Breast epithelium (tissue), 3 donors: ENCODE data around the gene KLC3.

Experiments
- CTCF ChIP-seq, 3 donors: fragments of 450-650 bp; IDR thresholded peaks; one replicate each; pipeline ENCODE4 v1.5.1; 2016 to 2017; ENCODE audit warnings: antibody characterized with exemption in 3 of 3, mild to moderate bottlenecking in 3 of 3, moderate library complexity in 3 of 3
- POLR2A ChIP-seq: fragments of 450-650 bp; IDR thresholded peaks from one replicate; pipeline ENCODE4 v1.6.1; 2016; ENCODE audit warnings: antibody characterized with exemption, mild to moderate bottlenecking, moderate library complexity
- POLR2AphosphoS5 ChIP-seq, 3 donors: sonication (generic); formaldehyde crosslinking; IDR thresholded peaks; one replicate each; pipeline ENCODE4 v1.6.1; 2017; ENCODE audit warnings: antibody characterized with exemption in 3 of 3

DNA sequence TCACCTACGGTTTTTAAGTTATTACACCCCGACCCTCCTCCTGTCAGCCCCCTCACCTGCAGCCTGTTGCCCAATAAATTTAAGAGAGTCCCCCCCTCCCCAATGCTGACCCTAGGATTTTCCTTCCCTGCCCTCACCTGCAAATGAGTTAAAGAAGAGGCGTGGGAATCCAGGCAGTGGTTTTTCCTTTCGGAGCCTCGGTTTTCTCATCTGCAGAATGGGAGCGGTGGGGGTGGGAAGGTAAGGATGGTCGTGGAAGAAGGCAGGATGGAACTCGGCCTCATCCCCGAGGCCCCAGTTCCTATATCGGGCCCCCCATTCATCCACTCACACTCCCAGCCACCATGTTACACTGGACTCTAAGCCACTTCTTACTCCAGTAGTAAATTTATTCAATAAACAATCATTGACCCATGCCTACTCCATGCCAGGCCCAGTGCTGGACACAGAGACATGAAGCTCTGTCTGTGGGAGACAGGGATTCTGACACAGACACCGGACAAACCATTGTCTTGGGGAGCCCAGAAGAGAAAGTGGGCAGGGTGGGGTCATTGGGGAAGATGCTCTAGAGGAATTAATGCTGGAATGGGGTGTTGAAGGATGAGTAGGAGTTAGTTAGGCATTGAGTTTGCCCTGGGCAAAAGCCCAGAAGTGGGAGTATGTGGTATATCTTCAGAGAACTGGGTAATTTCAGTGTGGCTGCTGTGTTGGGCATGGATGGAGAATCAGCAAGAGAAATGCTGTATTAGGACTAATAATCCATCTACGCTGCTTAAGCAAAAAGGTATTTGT lies 37.1 kb upstream of the KLC3 start:
- TF ChIP-seq POLR2AphosphoS5 (IDR thresholded peaks at IDR 0.05) (no peak), CTCF (IDR thresholded peaks at IDR 0.05) (no peak), POLR2A (no peak)
